Stimulated activated CD4-positive, alpha-beta T cell treated with anti-CD3 and anti-CD28 coated beads, Interleukin-12 subunit alpha, Interleukin-12 subunit beta, amount 100 ng/mL, for 24 hours (primary cell): ENCODE measurements around the gene SLC25A38.
A peak's percentile ranks its signal among the peaks of the same experiment; 100 is the strongest.

ENCODE experiments used
- DNase-seq, 2 experiments: peaks; one replicate each; pipeline ENCODE4 v3.0.0-alpha.2; 2020; ENCODE audit warnings: low read depth in 2 of 2

Gene SLC25A38

DNA sequence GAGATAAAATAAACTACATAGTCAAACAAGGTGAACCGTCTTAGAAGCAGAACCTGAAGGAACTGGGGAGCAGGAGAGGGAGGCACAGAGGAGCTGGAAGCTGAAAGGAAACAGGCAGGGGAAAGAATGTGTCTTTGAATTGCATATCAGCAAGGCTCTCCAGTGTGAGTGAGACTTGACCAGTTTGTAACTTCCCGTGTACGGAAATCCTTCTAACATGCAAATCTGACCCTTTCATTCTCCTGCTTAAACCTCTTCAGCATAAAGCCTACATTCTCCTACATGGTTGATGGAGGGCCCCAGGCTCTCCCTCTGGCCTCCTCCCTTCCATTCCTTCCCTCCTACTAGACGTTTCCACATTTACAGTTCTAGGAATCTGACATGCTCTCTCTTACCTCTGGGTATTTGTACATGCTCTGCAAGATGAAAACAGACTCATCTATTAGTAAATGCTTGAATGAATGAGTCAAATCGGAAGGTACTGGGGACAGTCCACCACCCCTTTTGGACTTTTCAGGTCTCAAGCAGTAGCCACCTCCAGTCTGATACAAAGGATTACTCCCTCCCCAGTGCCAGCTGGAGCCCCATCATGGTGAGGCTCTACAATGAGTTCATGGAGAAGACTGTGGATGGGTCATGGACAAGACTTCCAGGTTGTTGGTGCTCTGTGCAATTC lies 6.1 kb upstream of the SLC25A38 start:
- no peak for DNase-seq

DNA sequence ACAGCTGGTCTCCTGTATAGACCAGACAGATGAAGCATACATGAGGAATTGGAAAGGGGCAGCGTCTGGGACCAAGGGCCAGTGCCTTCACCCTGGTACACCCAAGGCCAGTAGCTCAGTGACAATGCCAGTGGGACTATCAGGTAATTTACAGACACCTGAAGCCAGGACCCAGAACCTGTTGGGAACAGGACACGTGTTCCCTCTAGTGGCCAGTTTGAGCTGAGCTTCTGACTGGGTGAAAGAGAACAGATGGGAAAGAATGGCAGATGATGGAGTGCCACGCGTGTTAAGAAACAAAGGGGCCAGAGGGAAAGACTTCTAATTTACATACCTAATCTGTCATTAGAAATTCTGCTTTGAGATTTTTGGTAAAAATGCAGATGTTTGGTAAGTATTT lies 5.1 kb upstream of the SLC25A38 start:
- DNase-seq: peak in 1 of 2 experiments; percentile 45

DNA sequence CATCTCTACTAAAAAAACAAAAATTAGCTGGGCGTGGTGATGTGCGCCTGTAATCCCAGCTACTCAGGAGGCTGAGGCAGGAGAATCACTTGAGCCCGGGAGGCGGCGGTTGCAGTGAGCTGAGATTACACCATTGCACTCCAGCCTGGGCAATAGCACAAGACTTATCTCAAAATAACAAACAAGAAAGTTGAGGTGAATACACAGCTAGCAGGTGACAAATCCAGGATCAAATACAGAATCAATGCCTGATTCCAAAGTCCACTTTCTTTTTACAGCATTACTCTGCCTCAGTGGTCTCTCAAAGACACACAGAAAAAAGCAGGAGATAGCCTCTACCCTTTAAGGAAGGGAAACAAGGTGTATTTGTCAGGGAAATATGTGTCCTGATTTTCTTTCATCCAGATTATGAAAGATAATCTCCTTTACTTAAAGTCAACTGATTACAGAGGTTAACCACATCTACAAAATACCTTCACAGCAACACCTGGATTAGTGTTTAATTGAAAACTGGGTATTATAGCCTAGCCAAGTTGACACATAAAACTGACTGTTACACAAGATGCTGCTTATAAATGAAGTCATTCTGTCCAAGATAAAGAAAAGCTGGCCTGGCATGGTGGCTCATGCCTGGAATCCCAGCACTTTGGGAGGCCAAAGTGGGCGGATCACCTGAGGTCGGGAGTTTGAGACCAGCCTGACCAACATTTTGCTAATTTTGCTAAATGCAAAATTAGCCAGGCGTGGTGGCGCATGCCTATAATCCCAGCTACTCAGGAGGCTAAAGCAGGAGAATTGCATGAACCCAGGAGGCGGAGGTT lies 4.0 kb upstream of the SLC25A38 start:
- DNase-seq: no peak

DNA sequence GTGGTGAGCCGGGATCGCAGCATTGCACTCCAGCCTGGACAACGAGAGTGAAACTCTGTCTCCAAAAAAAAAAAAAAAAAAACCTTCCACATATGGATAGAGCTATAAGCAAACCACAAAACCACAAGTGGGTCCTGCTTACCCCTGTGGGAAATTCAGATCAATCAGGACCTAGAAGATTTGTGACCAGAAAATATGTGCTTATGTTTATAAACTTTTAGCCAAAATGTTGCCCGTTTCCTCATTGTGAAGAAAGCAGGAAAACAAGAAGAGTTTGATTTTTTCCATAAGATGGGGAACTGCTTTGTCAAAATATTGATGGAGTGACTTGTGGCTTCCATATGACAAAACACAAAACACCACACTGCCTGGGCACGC lies 3.4 kb upstream of the SLC25A38 start:
- DNase-seq: no peak

DNA sequence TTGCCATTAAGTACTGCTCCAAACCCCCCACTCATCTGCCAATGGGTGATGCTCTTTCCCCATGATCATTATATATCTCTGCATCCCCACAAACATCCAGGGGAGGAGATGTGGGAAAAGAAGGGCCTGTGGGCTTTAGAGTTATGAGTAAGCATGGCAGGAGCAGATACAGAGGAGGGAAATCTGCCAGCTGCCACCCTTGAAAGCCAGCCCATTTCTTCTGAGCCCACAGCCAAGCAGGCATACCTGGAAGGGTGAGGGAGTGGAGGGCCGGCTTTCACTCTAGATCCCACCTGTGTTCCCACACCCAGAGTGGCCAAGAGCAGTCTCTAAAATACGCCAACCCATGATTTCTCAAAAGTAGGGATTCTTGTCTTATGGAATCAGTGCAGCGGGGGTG lies 1.7 kb upstream of the SLC25A38 start:
- DNase-seq: no peak

DNA sequence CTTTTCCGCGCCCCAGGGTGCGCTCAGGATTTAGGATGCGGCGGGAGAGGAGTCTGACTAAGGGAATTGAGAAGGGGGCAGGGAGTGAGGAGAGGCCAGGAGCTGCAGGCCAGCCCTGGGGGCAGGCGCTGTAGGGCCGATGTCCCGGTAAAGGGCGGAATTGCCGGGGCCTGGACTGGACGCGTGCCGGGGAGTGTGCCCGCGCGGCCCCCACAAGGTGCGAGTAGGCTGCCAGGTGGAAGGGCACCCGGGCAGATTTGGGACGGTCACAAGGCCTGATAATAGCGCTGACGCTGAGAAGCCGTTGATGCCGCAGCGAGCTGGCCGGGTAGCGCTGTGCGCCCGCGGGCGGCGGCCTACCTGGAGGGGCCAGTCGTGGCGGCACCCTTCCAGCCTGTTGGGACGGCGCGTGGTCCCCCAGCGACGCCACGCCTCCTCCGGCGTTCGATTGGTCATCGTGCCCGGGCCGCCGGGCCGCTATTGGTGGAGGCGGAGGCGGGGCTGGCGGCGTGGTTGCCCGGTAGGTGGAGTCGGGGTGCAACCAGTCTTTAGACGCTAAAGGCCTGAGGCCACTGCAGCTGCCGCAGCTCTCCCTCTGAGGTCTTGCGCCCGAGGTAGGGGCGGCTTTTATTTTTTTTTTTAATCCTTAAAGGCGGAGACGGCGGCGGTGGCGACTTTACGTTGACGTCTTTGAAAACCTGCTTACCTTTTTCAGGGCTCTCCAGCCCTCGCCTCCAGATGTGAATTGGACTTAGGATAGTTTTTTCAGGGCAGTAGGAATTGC lies 903 bp downstream of the SLC25A38 start:
- DNase-seq: peak; percentile 87 to 96

DNA sequence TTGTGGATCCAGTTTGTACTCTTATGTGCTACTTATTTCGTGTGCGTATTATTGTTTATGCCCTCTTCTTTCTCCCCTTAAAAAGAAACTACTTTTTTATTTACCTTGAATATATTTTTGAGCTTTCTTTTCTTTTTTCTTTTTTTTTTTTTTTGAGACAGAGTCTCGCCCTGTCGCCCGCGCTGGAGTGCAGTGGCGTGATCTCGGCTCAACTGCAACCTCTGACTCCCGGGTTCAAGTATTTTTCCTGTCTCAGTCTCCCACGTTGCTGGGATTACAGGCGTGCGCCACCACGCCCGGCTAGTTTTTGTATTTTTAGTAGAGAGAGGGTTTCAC lies 1.5 kb downstream of the SLC25A38 start:
- no peak for DNase-seq

DNA sequence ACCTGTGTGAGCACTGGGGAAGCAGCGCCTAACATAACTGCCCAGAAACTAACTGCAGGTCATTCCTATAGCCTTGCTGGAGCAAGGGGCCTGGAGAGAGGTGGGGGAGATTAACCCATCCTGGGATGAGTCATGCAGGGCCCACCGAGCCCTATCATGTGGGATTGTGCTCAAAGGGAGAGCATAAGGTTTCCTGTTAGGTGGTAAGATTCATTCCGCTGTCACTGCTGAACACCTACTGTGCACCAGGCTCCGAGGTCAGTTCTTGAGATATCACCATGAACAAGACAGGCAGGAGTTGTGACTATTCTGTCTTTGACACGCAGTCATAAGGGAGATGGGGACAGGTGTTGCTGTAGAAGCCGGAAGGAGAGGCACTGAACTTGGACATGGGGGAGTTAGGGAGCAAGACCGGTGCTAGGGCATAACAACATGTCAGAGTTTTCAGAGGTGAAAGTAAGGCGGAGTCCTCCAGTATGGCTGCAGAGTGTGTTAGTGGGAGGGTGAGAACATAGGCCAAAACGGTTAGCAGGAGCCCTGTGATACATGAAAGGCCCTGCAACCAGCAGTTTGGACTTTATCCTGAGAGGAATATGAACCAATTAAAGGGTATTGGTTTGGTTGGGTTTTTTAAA lies 2.4 kb downstream of the SLC25A38 start:
- DNase-seq: no peak

DNA sequence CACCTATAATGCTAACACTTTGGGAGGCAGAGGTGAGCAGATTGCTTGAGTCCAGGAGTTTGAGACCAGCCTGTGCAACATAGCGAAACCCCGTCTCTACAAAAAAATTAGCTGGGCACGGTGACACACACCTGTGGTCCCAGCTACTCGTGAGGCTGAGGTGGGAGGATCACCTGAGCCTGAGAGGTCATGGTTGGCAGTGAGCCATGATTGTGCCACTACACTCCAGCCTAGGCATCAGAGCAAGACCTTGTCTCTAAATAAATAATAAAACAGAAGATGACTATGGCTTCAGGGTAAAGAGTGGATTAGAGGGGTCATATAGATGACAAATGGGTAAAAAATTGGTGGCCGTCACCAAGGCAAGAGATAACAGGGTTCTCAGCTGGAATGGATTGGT lies 3.1 kb downstream of the SLC25A38 start:
- no peak for DNase-seq

DNA sequence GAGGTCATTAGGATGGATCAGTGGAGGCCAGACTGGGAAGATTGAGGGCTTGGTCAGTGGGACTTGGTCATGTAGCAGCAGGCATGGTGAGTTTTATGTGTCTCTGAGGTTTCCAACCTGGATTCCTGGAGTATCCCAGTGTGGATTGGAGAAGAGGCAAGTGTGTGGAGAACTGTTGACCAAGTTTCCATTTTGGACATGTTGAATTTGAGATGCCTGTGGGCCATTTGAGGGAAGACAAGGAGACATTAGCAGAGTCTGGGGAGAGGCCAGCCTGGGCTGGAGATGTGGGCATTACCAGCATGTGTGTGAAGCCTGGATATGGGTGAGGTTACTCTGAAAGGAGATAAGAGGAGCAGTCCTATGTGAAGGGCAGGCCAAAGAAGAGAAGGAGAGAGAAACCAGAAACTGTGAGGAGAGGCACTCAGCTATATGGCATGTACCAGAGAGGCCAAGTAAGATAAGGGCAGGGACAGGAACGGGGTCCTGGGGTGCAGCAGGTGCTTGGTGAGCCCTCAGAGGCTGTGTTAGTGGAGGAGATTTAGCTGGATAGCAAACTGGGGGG lies 4.3 kb downstream of the SLC25A38 start:
- no peak for DNase-seq

DNA sequence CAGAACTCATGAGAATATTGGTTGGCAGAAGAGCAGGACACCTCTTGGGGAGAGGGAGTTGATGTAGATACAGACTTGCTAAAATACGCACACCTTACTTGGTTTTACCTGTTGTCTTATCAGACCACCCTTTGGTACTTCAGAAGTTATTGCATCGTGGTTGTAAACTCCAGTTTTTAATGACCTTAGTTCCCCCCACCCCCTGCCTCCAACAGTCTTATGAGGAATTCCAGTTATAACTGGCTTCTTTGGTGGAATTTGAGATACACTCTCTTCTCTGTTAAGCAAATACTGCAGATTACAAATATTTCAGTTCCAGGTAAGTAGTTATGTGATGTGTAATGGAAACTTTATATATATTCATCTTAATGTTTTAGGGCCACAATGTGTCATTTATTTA lies 5.0 kb downstream of the SLC25A38 start:
- DNase-seq: no peak

DNA sequence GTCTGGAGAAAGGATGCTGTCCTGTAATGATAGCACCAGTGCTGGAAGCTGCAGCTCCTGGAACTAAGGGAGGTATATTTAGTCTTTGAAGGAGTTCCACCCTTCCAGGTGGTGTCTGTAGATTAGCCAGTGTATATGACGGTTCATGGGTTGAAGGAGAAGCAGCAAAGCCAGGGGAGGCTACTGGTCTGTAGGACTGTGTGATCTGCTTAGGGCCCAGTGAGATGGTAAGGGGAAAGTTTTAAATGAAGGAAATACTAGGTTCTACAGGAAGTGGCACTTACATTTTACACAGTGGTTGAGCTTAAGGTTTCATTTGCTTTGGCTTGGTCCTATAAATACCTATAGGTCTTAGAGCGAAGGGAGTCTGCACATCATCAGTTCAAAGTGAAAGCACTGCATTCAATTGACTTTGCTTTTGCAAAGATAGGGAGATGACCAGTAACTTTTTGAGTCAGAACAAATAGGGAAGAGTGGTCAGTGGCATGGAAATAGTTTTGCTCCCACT lies 5.6 kb downstream of the SLC25A38 start:
- no peak for DNase-seq

DNA sequence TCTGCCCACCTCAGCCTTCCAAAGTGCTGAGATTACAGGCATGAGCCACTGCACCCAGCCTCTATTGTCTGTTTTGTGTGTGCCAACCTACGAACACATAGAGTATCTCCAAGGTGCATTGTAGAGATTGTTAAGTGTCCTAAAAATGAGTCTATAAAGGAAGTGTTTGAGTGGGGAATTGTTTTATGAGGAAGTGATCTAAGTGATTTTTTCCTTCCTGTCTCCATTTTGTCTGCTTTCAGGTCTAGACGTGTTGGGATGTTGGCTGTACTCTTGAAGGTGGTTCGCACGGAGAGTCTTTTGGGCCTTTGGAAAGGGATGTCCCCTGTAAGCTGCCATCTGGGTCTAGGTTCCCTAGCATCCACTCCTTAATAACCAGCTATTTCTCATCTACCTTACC lies 7.0 kb downstream of the SLC25A38 start:
- DNase-seq: no peak

DNA sequence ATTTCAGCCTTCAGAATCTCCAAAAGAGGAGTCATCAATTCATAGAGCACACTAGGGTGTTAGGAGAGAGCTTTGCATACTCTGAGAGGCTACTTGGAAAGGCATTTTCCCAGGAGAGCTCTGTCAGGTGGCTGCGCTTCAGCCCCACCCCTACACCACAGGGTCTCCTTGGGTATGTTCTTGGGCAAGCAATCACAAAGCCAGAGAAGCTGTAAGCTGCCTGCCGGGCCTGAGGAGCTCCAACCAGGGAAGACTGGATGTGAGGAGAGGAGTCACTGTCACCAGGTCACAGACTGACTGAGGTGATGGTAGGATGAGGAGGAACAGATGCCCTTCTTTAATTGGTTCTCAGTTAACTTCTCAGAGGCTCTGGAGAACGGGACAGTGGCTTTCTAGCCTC lies 13.5 kb downstream of the SLC25A38 start:
- DNase-seq: no peak

DNA sequence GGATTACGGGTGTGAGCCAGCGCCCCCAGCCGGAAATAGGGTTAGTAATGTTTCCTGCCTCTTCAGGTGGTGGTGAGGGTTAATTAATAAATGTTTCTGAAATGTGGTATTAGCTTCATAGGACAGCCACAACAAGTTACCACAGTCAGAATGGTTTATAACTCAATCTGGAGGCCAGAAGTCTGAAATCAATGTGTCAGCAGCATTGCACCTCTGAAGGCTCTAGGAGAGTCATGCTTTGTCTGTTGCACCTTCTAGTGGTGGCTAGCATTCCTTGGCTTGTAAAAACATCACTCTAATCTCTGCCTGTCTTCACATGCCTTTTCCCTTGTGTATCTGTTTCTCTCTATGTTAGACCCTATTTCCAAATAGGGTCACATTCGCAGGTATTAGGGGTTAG lies 15.5 kb downstream of the SLC25A38 start:
- no peak for DNase-seq

DNA sequence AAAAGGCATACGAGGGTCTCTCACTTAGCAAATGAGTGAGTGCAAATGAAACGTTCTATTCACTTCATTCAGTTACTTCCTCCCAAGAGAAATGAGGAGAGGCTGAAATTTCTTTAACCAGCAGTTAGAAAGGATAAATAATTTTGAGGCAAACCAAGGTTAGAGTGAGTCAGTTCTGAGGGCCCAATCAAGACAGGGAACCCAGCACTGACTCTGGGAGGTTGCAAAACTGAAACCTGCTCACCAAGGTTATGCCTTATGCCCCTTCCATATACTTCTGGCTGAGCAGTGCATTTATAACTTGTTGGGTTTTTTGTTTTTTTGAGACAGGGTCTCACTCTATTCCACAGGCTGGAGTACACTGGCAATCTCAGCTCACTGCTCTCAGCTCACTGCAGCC lies 18.8 kb downstream of the SLC25A38 start:
- DNase-seq: no peak

DNA sequence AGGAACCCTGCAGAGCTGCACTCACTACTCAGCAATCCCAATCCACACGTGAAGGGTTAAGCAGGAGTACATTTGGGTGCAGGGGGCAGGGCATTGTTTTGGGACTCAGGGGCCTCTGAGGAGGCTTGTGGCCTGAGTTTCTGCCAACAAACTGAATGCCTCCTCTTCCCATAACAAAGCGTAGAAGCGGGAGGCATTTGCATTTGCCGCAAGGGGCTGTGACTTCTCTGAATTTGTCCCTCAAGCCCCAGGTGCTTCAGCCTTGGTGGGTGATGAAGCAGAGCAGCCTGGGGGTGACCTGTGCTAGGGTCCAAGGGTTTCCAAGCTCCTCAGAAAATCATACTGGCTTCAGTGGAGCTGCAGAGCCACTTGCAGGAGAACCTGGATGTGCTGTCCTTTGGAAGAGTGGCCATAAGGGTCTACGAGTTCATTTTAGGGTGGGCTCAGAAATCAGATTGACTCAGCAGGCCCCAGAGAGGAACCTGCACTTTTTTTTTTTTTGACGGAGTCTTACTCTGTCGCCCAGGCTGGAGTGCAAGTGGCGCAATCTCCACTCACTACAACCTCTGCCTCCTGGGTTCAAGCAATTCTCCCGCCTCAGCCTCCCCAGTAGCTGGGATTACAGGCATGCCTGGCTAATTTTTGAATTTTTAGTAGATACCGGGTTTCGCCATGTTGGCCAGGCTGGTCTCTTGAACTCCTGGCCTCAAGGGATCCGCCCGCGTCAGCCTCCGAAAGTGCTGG lies 21.9 kb downstream of the SLC25A38 start:
- DNase-seq: no peak

DNA sequence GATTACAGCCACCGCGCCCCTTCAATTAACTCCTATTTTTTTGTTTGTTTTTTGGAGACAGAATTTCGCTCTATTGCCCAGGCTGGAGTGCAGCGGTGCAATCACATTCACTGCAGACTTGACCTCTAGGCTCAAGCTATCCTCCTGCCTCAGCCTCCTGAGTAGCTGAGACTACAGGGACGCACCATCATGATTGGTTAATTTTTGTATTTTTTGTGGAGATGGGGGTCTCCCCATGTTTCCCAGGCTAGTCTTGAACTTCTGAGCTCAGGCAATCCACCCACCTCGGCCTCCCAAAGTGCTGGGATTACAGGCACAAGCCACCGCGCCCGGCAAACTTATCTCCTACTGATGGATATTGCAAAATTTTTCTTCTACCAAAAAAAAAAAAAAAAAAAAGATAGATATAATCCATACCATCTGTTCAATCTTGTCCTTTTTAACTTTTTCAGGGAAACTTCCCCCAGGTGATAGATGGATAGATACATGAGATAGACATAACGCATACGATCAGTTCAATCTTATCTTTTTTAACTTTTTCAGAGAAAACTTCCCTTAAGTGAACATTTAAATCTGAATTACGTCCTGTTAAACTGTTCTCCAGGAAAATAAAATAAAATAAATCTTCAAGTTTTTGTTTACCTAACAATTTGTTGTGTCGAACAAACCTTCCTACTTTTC lies 22.7 kb downstream of the SLC25A38 start:
- DNase-seq: no peak

DNA sequence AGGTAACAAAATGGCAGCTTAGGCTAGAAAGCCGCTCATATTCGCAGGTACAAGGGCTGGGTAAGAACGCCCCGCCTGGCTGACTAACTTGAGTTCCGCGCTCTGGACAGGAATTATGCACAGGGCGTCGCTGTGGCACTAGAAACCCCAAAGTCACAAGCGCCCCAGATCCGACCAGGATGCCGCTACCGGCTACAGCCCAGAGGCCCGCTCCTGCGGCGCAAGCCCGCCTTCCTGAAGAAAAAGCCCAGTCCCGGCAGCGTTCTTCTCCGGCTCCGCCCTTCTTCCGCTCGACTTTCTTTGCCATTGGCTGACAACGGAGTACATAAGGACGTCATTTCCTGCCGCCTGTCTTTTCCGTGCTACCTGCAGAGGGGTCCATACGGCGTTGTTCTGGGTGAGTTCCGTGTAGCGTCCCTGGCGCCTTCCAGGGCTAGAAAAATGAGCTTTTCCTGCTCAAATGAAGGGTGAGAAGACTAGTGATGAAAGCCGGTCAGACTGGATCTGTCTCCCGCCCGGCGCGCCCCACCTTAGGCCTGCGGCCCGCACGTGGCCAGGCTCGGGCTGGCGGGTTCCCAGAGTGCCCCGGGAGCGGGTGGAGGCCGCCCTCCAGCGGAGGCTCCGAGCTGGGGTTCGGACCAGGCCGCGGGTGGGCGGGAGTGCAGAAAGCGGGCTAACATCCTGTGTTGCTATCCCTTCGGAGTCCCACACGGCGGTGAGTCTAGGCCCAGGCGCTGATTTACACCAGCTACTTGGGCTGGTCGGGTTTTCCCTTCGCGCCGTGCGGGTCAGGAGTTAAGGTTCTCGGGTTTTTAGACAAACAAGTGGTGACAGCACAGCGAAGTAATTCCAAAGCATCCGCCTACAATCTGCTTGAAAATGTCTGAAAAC lies 23.4 kb downstream of the SLC25A38 start, which contains the start of gene RPSA:
Gene RPSA, plus strand, starts transcription at position 353 of the 891 bp plus-strand sequence. CDS start 934 bp downstream, outside the sequence.
- peak; percentile 90 for DNase-seq
